Measurements from ENCODE around the gene ABCF1.

DNA sequence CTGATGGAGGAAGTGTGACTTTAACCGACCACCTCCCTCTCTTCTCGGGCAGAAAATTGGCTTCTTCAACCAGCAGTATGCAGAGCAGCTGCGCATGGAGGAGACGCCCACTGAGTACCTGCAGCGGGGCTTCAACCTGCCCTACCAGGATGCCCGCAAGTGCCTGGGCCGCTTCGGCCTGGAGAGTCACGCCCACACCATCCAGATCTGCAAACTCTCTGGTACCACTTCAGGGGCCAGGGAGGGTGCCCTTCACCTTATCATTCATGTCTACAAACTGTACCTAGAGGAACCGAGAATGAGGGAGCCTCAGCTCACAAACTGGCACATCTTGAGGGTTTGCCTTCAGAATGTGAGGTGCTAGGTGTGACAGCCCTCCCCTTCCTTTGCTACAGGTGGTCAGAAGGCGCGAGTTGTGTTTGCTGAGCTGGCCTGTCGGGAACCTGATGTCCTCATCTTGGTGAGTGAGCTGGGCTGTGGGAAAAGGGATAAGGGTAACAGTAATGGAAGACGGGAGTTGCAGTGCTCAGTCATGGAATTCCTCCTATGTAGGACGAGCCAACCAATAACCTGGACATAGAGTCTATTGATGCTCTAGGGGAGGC is 18.6 kb downstream of the ABCF1 start:
- TF ChIP-seq POLR2A (IDR thresholded peaks at IDR 0.05; ENCODE audit: low read depth, low read length) = no peak
- no peak for TF ChIP-seq TAF1 (IDR thresholded peaks at IDR 0.05; ENCODE audit: borderline replicate concordance, low read depth, low read length)
- TF ChIP-seq POLR2AphosphoS5 (IDR thresholded peaks at IDR 0.05; ENCODE audit: low read depth, low read length) = 0 out of 2 replicates have a peak, but pooled peaks have one; percentile 56
